Memory B cell (primary cell): ENCODE data around the gene BMF.
A peak's percentile ranks its signal among the peaks of the same experiment; 100 is the strongest.
"Not testable (repeated sequence)": the region's sequence is repeated elsewhere in the genome, so short reads cannot be mapped to it uniquely, and the experiment has no call there.

Experiments
- ATAC-seq: fragments of 150-1000 bp; cut with Tn5 transposase; 2 replicates; pipeline ENCODE4 v1.10.0; 2021; ENCODE audit warnings: low read depth, mild to moderate bottlenecking, moderate library complexity
- DNase-seq, 2 donors: peaks; one replicate each; pipeline ENCODE4 v3.0.0; 2022; ENCODE audit warnings: low spot score in 2 of 2
- H3K27ac Mint-ChIP-seq: one replicate; pipeline ENCODE4 v1.8.0; 2022; ENCODE audit warnings: mild to moderate bottlenecking, moderate library complexity, mixed read lengths
- H3K27me3 Mint-ChIP-seq: one replicate; pipeline ENCODE4 v1.8.0; 2022; ENCODE audit warnings: mixed read lengths
- H3K36me3 Mint-ChIP-seq: one replicate; pipeline ENCODE4 v1.8.0; 2022; ENCODE audit warnings: mild to moderate bottlenecking, mixed read lengths
- H3K4me1 Mint-ChIP-seq: one replicate; pipeline ENCODE4 v1.8.0; 2022; ENCODE audit warnings: mixed read lengths
- H3K4me3 Mint-ChIP-seq: one replicate; pipeline ENCODE4 v1.8.0; 2022; ENCODE audit warnings: mild to moderate bottlenecking, moderate library complexity, mixed read lengths
- H3K9me3 Mint-ChIP-seq: one replicate; pipeline ENCODE4 v1.8.0; 2022; ENCODE audit warnings: mixed read lengths

Gene BMF

DNA sequence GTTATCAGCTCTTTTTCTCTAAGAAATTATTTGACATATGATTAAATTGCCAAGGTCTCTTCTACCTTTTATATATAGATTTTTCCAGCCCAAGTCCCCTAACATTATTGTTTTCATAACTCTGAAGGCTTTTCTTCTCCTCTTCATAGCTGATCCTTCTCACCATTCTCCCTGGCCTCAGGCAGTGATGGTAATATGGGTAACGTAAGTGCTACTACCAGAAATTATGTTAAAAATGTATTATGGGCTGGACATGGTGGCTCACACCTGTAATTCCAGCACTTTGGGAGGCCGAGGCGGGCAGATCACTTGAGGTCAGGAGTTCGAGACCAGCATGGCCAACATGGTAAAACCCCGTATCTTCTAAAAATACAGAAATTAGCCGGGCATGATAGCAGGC, 29.2 kb downstream of the BMF start:
- Mint-ChIP-seq H3K27ac (no peak overlapping the region), H3K4me1 (peaks cover 28% of the 10 kb centered on the region), H3K4me3 (no peak overlapping the region), H3K27me3 (no peaks in the 10 kb centered on the region), H3K36me3 (no peaks in the 10 kb centered on the region), H3K9me3 (no peaks in the 10 kb centered on the region)
- no peak for DNase-seq
- ATAC-seq = no peak

DNA sequence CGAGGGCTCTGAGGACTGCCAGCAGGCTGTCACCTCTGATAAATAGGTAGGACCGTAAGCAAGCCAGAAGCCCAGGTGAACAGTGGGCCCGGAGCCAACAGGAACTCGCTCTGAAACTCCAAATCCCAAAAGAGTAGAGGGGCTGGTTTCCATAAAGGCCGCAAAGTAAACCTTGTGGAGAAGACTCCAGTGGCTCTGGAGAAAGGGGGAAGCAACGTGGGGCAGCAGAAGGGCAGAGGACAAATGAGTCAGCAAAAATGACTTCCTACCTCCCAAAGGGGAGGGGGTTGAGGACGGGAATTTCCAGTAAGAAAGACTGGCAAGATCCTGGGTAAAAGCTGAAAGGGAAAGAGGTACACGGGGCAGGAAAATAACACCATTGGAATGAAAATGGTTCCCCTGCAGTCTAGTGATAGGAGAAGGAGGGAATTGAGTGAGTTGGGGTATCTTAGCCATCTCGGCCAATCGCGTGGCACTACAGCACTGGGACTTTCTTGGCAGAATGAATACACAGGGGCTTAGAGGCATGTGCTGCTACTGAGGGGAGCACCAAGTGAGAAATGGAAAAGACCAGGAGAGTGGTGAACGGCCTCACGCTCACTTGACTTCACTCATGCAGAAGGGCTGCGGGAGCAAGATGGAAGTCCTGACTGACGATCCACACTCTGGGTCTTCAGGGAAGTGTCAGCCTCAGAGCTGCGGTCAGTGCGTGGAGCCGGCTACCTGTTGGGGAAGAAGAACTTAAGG, 33.2 kb downstream of the BMF start:
- Mint-ChIP-seq H3K27ac (no peak overlapping the region), H3K36me3 (no peaks in the 10 kb centered on the region), H3K4me3 (no peak overlapping the region), H3K9me3 (no peaks in the 10 kb centered on the region), H3K4me1 (peaks cover 11% of the 10 kb centered on the region), H3K27me3 (no peaks in the 10 kb centered on the region)
- DNase-seq = no peak
- no peak for ATAC-seq

DNA sequence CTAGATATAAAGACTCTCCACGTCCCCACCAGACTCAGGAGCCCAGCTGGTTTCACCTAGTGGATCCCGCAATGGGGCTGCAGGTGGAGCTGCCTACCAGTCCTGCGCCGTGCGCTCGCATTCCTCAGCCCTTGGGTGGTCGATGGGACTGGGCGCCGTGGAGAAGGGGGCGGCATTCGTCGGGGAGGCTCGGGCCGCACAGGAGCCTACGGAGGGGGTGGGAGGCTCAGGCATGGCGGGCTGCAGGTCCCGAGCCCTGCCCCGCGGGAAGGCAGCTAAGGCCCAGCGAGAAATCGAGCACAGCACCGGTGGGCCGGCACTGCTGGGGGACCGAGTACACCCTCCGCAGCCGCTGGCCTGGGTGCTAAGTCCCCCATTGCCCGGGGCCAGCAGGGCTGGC, 34.0 kb downstream of the BMF start:
- not testable (repeated sequence) for H3K36me3 Mint-ChIP-seq, H3K4me3 Mint-ChIP-seq, DNase-seq, H3K27me3 Mint-ChIP-seq, ATAC-seq, H3K27ac Mint-ChIP-seq, H3K4me1 Mint-ChIP-seq, H3K9me3 Mint-ChIP-seq

DNA sequence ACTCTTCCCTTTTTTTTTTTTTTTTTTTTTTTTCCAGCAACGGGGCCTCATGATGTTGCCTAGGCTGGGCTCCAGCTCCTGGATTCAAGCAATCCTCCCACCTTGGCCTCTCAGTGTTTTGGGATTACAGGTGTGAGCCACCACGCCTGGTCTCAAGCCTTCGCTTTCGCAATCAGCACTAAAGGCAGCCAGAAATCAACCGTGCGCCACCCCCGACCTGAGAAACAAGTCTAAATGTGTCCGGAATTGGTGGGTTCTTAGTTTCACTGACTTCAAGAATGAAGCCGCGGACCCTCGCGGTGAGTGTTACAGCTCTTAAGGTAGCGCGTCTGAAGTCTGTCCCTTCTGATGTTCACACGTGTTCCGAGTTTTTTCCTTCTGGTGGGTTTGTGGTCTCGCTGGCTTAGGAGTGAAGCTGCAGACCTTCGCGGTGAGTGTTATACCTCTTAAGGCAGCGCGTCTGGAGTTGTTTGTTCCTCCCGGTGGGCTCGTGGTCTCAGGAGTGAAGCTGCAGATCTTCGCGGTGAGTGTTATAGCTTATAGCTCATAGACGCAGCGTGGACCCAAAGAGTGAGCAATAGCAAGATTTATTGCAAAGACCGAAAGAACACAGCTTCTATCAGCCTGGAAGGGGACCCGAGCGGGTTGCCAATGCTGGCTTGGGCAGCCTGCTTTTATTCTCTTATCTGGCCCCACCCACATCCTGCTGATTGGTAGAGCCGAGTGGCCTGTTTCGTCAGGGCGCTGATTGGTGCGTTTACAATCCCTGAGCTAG, 34.8 kb downstream of the BMF start:
- Mint-ChIP-seq H3K4me1 (peaks cover 12% of the 10 kb centered on the region), H3K4me3 (peak overlapping the region; percentile 14)
- not testable (repeated sequence) for H3K9me3 Mint-ChIP-seq, H3K27me3 Mint-ChIP-seq, DNase-seq, H3K27ac Mint-ChIP-seq, ATAC-seq, H3K36me3 Mint-ChIP-seq

DNA sequence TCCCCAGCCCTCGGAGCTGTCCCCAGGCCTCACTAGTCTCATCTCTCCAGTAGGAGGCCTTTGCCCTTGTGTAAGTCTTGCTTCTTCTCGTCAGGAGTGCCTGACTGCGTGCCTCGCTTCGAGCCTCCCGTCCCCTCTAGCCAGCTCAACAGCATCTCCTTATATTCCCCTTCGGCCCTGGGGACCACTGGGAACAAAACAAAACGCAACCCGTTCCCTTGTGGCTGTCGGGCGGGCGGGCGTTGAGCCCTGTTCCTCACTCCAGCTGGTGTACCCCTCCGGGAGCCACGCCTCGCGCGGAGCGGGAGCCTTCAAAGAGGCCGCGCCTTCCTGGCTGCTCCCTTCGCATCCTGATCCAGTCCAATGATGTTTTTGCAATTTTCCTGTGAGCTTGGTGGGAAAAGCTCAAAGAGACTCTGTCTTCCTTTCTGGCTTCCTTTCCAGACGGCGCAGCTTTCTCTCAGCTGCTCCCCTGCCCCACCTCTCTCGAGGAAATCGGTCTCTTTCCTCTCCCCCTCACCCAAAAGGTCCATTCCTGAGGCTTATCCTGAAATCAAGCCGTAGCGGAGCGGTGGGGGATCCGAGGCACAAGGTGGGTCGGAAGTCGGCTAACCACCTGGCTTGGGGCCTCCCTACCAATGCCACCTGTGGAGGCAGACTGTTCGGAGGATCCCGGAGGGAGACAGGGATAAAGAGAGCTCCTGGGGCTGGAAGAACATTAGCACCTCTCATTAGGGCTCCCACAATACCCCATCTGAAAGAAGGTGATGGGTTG, 36.3 kb downstream of the BMF start:
- no peaks in the 10 kb centered on the region for H3K9me3 Mint-ChIP-seq
- DNase-seq (no peak), ATAC-seq (no peak)
- peak overlapping the region; percentile 65 for H3K27ac Mint-ChIP-seq
- no peaks in the 10 kb centered on the region for H3K36me3 Mint-ChIP-seq
- H3K4me1 Mint-ChIP-seq = peaks cover 13% of the 10 kb centered on the region
- H3K4me3 Mint-ChIP-seq = no peak overlapping the region
- no peaks in the 10 kb centered on the region for H3K27me3 Mint-ChIP-seq

DNA sequence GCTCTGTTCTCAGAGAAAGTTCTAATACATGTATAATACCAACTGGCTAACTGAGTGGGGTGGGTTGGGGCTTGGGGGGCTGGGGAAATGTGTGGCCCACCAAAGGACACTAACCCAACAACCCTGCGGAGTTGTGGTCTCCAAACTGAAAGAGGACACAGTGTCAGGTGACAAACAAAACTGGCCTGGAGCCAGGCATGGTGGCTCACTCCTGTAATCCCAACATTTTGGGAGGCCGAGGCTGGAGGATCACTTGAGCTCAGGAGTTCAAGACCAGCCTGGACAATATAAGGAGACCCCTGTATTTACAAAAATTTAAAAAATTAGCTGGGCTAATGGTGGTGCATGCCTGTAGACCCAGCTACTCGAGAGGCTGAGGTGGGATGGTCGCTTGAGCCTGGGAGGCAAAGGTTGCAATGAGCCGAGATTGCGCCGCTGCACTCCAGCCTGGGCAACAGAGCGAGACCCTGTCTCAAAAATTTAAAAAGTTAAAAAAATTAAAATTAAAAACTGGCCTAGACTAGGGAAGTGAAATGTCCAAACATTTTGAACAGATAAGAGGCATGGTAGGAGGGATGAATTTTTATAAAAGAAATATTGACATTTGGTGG, 38.0 kb downstream of the BMF start:
- Mint-ChIP-seq H3K4me1 (peaks cover 13% of the 10 kb centered on the region), H3K9me3 (no peaks in the 10 kb centered on the region), H3K27me3 (no peaks in the 10 kb centered on the region), H3K36me3 (no peaks in the 10 kb centered on the region), H3K27ac (peak overlapping the region; percentile 87), H3K4me3 (no peak overlapping the region)
- DNase-seq (no peak), ATAC-seq (no peak)

DNA sequence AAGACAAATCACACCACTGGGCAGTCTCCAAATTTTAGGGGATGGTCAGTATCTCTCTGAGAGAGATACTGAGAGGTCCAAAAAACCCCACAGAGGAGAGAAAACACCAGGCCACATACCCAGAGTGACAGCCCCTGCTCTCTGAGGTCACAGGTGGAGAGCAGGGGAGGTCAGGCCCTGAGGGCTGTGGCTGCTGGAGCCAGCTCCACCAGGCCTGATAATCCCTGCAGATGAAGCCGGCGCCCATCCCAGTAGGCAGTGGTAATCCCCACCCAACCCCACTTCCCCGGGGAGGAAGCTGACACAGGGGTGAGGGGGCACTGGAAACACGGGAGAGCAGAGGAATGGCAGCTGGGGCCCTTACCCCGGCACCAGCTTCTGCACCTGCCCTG, 38.5 kb downstream of the BMF start:
- Mint-ChIP-seq H3K27me3 (no peaks in the 10 kb centered on the region), H3K4me1 (peaks cover 14% of the 10 kb centered on the region), H3K36me3 (no peaks in the 10 kb centered on the region), H3K9me3 (no peaks in the 10 kb centered on the region), H3K27ac (peak overlapping the region; percentile 87), H3K4me3 (peak overlapping the region; percentile 46)
- DNase-seq (no peak), ATAC-seq (no peak)

DNA sequence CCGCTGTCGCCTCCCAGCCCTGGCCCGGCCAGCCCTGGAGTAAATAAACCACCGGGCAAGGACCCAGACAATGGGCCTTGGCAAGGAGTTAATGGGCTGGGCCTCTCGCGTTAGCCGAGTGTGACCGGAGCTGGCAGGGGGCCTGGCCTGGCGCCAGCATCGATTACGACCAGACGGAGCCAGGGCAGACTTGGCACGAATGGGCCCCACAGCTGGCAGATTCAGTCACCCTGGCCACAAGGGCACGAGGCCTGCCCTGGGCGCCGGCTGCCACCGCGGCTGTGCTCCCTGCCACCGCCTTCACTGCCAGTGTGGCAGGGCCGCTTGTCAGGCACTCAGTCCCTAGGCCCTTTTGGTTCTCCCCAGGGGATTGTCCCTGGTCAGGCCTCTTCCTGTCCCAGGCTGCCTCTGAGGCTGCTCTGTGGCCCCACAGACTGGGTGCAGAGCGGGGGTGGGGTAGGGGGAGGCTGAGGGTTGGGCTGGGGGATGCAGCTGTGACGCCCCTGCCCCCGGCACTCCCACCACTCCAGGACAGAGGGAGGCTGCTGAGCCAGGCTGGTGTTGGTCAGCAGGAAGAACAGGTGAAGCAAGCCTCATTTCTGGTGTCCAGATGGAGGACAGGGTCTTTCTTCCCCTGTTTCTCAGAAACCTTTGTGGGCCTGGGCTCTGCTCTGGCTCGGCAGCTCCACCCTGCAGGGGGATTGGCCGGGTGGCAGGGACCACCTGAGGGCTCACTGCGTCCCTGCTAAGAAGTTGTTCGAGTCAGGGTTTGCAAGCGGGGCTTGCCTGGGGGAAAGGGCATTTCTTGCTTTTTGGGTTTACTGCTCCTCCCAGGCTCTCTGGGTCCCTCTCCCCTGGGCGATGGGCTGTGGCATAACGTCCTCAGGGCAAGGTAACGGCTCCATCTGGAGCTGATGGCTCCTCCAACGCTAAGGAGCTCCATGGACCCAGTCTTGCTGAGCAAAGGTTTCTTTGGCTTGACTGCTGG, 39.2 kb downstream of the BMF start:
- ATAC-seq = peak; percentile 68
- peak overlapping the region; percentile 87 for H3K27ac Mint-ChIP-seq

DNA sequence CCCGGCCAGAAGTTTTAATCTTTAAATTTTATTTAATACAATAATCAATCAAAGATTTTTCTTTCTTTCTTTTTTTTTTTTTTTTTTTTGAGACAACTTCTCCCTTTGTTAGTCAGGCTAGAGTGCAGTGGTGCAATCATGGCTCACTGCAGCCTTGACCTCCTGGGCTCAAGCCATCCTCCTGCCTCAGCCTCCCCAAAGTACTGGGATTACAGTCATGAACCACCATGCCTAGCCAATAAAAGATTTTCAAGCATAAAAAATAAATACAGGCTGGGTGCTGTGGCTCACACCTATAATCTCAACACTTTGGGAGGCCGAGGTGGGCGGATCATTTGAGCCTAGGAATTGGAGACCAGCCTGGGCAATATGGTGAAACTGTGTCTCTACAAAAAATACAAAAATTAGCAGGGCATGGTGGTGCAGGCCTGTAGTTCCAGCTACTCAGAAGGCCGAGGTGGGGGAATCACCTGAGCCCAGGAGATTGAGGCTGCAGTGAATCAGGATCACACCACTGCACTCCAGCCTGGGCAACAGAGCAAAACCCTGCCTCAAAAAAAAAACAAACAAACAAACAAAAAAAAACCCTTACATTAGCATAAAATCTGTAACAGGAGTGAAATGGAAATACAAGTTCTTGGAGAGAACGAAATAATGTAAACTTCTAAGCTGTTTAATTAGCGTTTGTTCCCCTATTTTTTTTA, 40.6 kb downstream of the BMF start:
- no peak for DNase-seq
- H3K9me3 Mint-ChIP-seq = no peaks in the 10 kb centered on the region
- peak overlapping the region; percentile 87 for H3K27ac Mint-ChIP-seq
- H3K4me1 Mint-ChIP-seq = peaks cover 30% of the 10 kb centered on the region
- H3K36me3 Mint-ChIP-seq = no peaks in the 10 kb centered on the region
- no peaks in the 10 kb centered on the region for H3K27me3 Mint-ChIP-seq
- no peak overlapping the region for H3K4me3 Mint-ChIP-seq
- no peak for ATAC-seq

More for the DNA sequence above, 39.2 kb downstream of the BMF start:
- H3K36me3 Mint-ChIP-seq = no peaks in the 10 kb centered on the region
- H3K9me3 Mint-ChIP-seq = no peaks in the 10 kb centered on the region
- no peaks in the 10 kb centered on the region for H3K27me3 Mint-ChIP-seq
- peak in 1 of 2 donors; percentile 59 for DNase-seq
- peak overlapping the region; percentile 46 for H3K4me3 Mint-ChIP-seq
- peaks cover 21% of the 10 kb centered on the region for H3K4me1 Mint-ChIP-seq

DNA sequence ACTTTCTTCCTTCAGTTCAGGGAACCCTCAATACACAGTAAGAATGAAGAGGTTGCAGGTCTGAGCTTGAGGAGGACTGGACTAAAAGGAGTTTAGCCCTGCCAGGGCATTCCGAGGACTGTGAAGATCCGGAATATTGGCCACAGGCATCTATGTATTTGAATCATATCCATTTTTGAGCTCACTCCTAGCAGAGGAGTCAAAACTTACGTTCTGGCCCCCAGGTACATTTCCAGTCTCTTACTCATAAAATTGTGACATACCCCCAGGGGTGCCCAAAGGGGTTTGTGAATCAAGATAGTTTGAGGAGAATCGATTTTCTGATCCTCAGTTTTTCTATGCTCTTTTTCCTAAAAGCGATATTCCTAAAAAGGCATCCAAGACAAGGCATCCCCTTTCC, 42.1 kb downstream of the BMF start:
- H3K9me3 Mint-ChIP-seq = no peaks in the 10 kb centered on the region
- no peak overlapping the region for H3K27ac Mint-ChIP-seq
- ATAC-seq (no peak), DNase-seq (no peak)
- H3K36me3 Mint-ChIP-seq = no peaks in the 10 kb centered on the region
- no peaks in the 10 kb centered on the region for H3K27me3 Mint-ChIP-seq
- peaks cover 28% of the 10 kb centered on the region for H3K4me1 Mint-ChIP-seq
- H3K4me3 Mint-ChIP-seq = no peak overlapping the region

DNA sequence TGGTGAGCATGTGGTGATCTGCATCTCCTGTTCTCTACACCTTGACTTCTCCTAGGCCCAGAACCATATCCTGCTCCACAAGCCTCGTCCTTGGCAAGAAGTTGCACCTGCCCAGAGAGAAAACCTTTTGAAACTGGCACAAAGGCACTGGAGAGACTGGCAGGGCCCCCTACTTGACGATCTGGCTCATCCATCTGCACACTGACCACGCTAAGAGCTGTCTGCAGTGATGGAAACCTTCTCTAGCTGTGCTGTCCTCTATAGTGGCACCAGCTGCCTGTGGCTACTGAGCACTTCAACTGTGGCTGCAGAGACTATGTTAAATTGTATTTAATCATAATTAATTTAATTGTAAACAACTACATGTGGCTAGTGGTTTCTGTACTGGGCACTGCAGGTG, 43.5 kb downstream of the BMF start:
- H3K4me1 Mint-ChIP-seq = peaks cover 28% of the 10 kb centered on the region
- H3K4me3 Mint-ChIP-seq = no peak overlapping the region
- H3K36me3 Mint-ChIP-seq = no peaks in the 10 kb centered on the region
- H3K27ac Mint-ChIP-seq = peak overlapping the region; percentile 95
- H3K27me3 Mint-ChIP-seq = no peaks in the 10 kb centered on the region
- no peaks in the 10 kb centered on the region for H3K9me3 Mint-ChIP-seq
- no peak for ATAC-seq
- no peak for DNase-seq

DNA sequence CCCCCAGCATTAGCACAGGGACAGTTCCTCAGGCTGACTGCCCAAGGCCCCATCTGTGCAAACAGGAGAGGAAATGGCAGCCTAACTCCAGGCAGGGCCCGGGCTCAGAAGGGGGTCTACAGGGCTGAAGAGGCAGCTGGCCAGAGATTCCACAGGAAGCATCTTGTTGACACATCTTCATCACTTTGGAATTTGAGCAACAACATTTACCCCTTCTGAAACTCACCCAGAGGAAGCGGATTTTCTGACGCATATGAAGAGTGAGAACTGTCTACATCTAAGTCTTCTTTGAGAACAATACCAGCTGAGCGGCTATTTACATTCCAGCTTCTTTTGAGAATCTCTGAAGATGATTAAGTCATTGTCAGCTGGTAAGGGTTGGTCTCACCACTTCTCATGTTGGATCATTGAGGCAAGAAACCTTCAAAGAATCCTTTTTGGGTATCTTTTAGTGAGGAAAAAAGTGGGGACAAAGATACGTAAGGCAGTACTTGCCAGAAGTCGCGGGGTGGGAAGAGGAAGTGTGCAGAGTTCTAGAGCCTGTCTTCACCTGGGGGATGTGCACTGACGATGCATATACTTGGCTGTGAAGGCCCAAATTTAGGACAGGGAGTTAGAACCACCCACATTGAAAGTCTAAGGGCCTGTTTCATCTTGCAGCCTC, 44.3 kb downstream of the BMF start:
- peaks cover 1% of the 10 kb centered on the region for H3K36me3 Mint-ChIP-seq
- no peaks in the 10 kb centered on the region for H3K9me3 Mint-ChIP-seq
- H3K27me3 Mint-ChIP-seq = no peaks in the 10 kb centered on the region
- H3K27ac Mint-ChIP-seq = peak overlapping the region; percentile 95
- DNase-seq (peak in 1 of 2 donors; percentile 32), ATAC-seq (peak; percentile 72)
- H3K4me3 Mint-ChIP-seq = peak overlapping the region; percentile 40
- H3K4me1 Mint-ChIP-seq = peaks cover 25% of the 10 kb centered on the region
